SK-N-SH treated with all-trans-retinoic acid at 6 μM for 48 hours (cell line): ENCODE results near the gene PIEZO1.

ENCODE experiments used
- BACH2 ChIP-seq: fragments of 250-450 bp; sonication (Bioruptor Pico); IDR thresholded peaks from 2 replicates; pipeline ENCODE4 v1.9.0; 2021; ENCODE audit warnings: mild to moderate bottlenecking, borderline replicate concordance
- CSDC2 ChIP-seq: fragments of 250-450 bp; sonication (Bioruptor Pico); IDR thresholded peaks from 2 replicates; pipeline ENCODE4 v1.5.0; 2020; ENCODE audit warnings: mild to moderate bottlenecking, moderate library complexity
- ESRRG ChIP-seq: fragments of 250-450 bp; sonication (Bioruptor Pico); IDR thresholded peaks from 2 replicates; pipeline ENCODE4 v1.6.1; 2021; ENCODE audit warnings: mild to moderate bottlenecking
- GLIS3 ChIP-seq: fragments of 250-450 bp; sonication (Bioruptor Pico); IDR thresholded peaks from 2 replicates; pipeline ENCODE4 v1.5.0; 2020; ENCODE audit warnings: mild to moderate bottlenecking, moderate library complexity
- ISL1 ChIP-seq: fragments of 250-450 bp; sonication (Bioruptor Pico); IDR thresholded peaks from 2 replicates; pipeline ENCODE4 v2.1.2; 2022; ENCODE audit warnings: mild to moderate bottlenecking, moderate library complexity
- PATZ1 ChIP-seq: fragments of 250-450 bp; sonication (Bioruptor Pico); IDR thresholded peaks from 2 replicates; pipeline ENCODE4 v1.8.0; 2020; ENCODE audit warnings: mild to moderate bottlenecking, moderate library complexity, borderline replicate concordance
- RARB ChIP-seq: fragments of 250-450 bp; sonication (Bioruptor Pico); IDR thresholded peaks from 2 replicates; pipeline ENCODE4 v1.8.0; 2021; ENCODE audit warnings: mild to moderate bottlenecking, moderate library complexity
- SNAI2 ChIP-seq: fragments of 250-450 bp; sonication (Bioruptor Pico); IDR thresholded peaks from 2 replicates; pipeline ENCODE4 v1.5.0; 2020; ENCODE audit warnings: mild to moderate bottlenecking, moderate library complexity
- TOX ChIP-seq: fragments of 250-450 bp; sonication (Bioruptor Pico); IDR thresholded peaks from 2 replicates; pipeline ENCODE4 v1.8.0; 2021; ENCODE audit warnings: mild to moderate bottlenecking, moderate library complexity, borderline replicate concordance
- ZFP3 ChIP-seq: fragments of 250-450 bp; sonication (Bioruptor Pico); IDR thresholded peaks from 2 replicates; pipeline ENCODE4 v1.5.0; 2020; ENCODE audit warnings: mild to moderate bottlenecking, moderate library complexity
- ZFP30 ChIP-seq: fragments of 450-650 bp; formaldehyde crosslinking; IDR thresholded peaks from 2 replicates; pipeline ENCODE4 v1.5.0; 2022; ENCODE audit warnings: mild to moderate bottlenecking, moderate library complexity
- ZNF565 ChIP-seq: fragments of 450-650 bp; formaldehyde crosslinking; conservative IDR thresholded peaks from 2 replicates; pipeline ENCODE4 v1.5.0; 2020; ENCODE audit warnings: low read depth, mild to moderate bottlenecking, moderate library complexity
- ZNF70 ChIP-seq: fragments of 450-650 bp; formaldehyde crosslinking; IDR thresholded peaks from 2 replicates; pipeline ENCODE4 v1.5.0; 2020; ENCODE audit warnings: mild to moderate bottlenecking, moderate library complexity
- ZNF8 ChIP-seq: fragments of 450-650 bp; formaldehyde crosslinking; IDR thresholded peaks from 2 replicates; pipeline ENCODE4 v1.5.0; 2020; ENCODE audit warnings: mild to moderate bottlenecking, moderate library complexity

- TF ChIP-seq ISL1 (no peak), GLIS3 (CRISPR knock-in tag) (no peak), PATZ1 (CRISPR knock-in tag) (no peak), ZFP30 (CRISPR knock-in tag) (no peak), ZFP3 (CRISPR knock-in tag) (no peak), ZNF565 (CRISPR knock-in tag) (no peak), RARB (CRISPR knock-in tag) (no peak), SNAI2 (no peak), ZNF8 (CRISPR knock-in tag) (no peak), BACH2 (no peak), CSDC2 (CRISPR knock-in tag) (no peak), ESRRG (no peak), ZNF70 (CRISPR knock-in tag) (no peak), TOX (CRISPR knock-in tag) (no peak)
Observed at GRCh38 chr16:88820385-88821025, 35.5 kb upstream of the PIEZO1 start.
